ENCODE measurements around the gene BSN. TPM values are rescaled to one million over a fixed set of nuclear protein-coding genes. Genes with fewer than 3 reads are reported as not detected.
A peak's percentile ranks its signal among the peaks of the same experiment; 100 is the strongest.

The BSN gene
- polyA plus RNA-seq, 2 of the 4 experiments (the other 2 are of a cell fraction): 0.04 to 0.08 TPM

DNA sequence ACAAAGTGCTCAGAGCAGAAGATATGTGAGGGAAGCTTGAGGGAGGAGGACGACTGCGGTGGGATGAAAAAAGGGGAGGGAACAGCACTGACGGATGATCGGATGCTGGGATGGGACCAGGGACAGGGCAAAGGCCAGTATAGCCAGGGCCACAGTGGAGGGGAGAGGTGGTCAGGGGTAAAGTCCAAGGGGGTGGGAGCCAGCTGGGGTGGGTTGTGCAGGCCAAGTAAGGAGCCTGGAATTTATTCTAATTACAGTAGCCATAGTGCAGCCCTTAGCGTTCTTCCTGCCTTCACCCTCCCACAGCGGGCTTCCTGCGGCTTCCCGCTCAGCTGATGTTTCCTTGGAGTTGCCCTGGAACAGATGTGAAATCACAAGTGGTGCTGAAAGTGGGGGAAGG is 112.3 kb downstream of the BSN start:
- DNase-seq (ENCODE audit: low read depth in 1 of 2, low spot score in 1 of 2) (no peak), ATAC-seq (no peak), FAIRE-seq (no peak)
- Histone ChIP-seq H3K9me3 (no peaks in the 10 kb centered on the region), H3K4me2 (no peak overlapping the region), H3K4me1 (peaks cover 21% of the 10 kb centered on the region), H3K27ac (no peak overlapping the region), H3K4me3 (no peak overlapping the region)
- no peak for TF ChIP-seq FOSB (CRISPR knock-in tag; IDR thresholded peaks at IDR 0.05)
- TF ChIP-seq RCOR1 (IDR thresholded peaks at IDR 0.05; ENCODE audit: low read depth, low read length): no peak
- no peak for TF ChIP-seq HOXA7 (CRISPR knock-in tag; IDR thresholded peaks at IDR 0.05)
- TF ChIP-seq TP53 (CRISPR knock-in tag; IDR thresholded peaks at IDR 0.05): no peak
- no peak for TF ChIP-seq FOSL2 (IDR thresholded peaks at IDR 0.05)
- no peak for TF ChIP-seq FOSL2 (CRISPR knock-in tag; IDR thresholded peaks at IDR 0.05)
- TF ChIP-seq CBX2 (IDR thresholded peaks at IDR 0.05; ENCODE audit: borderline replicate concordance, low read depth): no peak
- TF ChIP-seq CBX8 (IDR thresholded peaks at IDR 0.05): no peak
- no peak for TF ChIP-seq NR3C1 (IDR thresholded peaks at IDR 0.05)
- no peak for TF ChIP-seq HEYL (CRISPR knock-in tag; IDR thresholded peaks at IDR 0.05)
- TF ChIP-seq MAZ (IDR thresholded peaks at IDR 0.05; ENCODE audit: borderline replicate concordance, low read depth, low read length): no peak
- no peak for TF ChIP-seq SREBF2 (IDR thresholded peaks at IDR 0.05)
- WGBS (ENCODE audit: missing lambda C conversion rate): 85% methylated on average over 8 of the region's 8 CpGs
- CTCF ChIA-PET: interaction anchor here (0.7 to 2.9 kb wide), 3 partner anchors 13 to 249 kb away, joined by 3 to 26 read pairs (median 3); no protein-coding TSS in a partner anchor
- POLR2A ChIA-PET: no interaction called here

DNA sequence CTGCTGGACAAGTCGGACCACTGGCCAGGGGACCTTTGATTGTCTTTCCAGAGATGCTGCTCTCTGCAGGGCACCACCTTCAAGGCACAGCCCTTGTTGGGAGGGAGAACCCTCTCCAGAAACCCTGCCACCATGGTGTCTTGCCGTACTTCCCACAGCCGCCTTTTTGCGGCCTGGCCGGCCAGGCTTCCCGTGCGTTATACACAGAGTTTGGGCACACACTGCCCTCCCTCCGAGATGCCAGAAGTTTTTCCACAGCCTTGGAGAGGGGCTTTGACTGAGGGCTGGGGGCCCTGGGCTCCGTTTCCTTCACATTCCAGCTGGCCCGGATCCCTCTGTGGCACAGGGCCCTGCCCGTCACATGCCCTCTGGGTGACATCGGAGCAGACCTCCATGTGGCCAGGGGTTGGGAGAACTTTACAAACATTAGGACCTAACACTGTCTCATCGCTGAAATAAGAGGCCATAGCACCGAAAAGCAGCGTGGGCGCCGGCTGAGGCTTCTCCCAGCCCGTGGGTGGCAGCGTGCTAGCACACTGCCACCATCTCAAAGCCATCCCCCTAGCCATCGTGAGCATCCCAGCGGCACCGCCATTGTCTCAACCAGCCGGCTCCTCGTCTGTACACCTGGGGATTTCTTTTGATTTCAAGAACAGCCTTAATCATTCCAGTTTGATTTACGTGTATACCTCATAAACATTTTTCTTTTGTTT is 113.6 kb downstream of the BSN start:
- peaks cover 26% of the 10 kb centered on the region for H3K4me1 ChIP-seq
- H3K27ac ChIP-seq: peak overlapping the region; percentile 27 to 67; a peak in 2 of 6 replicates
- H3K9me3 ChIP-seq: no peaks in the 10 kb centered on the region
- CTCF ChIA-PET: interaction anchor here (1.0 kb wide), 1 partner anchor 131 kb away, joined by 3 read pairs; no protein-coding TSS in a partner anchor
- H3K4me2 ChIP-seq: peak overlapping the region; percentile 70
- WGBS (ENCODE audit: missing lambda C conversion rate): 82% methylated on average over 18 of the region's 25 CpGs
- H3K4me3 ChIP-seq: no peak overlapping the region
- DNase-seq (ENCODE audit: low read depth in 1 of 2, low spot score in 1 of 2) (no peak), FAIRE-seq (no peak), ATAC-seq (no peak)
- POLR2A ChIA-PET: no interaction called here
- TF ChIP-seq ZC3H11A (IDR thresholded peaks at IDR 0.05): no peak
- TF ChIP-seq, protein P1, sequence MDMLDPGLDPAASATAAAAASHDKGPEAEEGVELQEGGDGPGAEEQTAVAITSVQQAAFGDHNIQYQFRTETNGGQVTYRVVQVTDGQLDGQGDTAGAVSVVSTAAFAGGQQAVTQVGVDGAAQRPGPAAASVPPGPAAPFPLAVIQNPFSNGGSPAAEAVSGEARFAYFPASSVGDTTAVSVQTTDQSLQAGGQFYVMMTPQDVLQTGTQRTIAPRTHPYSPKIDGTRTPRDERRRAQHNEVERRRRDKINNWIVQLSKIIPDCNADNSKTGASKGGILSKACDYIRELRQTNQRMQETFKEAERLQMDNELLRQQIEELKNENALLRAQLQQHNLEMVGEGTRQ (IDR thresholded peaks at IDR 0.05): no peak
- TF ChIP-seq, protein P2, sequence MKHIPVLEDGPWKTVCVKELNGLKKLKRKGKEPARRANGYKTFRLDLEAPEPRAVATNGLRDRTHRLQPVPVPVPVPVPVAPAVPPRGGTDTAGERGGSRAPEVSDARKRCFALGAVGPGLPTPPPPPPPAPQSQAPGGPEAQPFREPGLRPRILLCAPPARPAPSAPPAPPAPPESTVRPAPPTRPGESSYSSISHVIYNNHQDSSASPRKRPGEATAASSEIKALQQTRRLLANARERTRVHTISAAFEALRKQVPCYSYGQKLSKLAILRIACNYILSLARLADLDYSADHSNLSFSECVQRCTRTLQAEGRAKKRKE (CRISPR knock-in tag; IDR thresholded peaks at IDR 0.05; ENCODE audit: low read depth): no peak

DNA sequence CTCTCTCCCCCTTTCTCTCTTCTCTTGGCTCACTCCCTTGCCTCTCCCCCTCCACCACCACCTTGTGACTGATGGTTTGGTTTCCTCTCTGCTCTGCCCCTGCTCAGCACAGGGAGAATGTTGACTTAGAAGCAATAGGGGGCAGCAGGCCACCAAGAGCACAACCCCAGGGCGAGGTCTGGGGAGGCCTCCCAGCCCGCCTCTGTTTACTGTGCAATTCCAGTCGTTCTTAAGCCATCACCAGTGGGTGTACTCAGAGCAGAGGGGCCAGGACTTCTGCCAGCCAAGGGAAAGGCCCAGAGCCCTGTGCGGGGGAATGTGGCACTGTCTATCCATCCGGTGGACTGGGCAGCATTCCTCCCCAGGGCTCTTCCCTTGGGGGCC is 114.1 kb downstream of the BSN start:
- Histone ChIP-seq H3K9me3 (no peaks in the 10 kb centered on the region), H3K27ac (peak overlapping the region in 1 of 2 experiments; percentile 67; a peak in 3 of 6 replicates), H3K4me3 (0 out of 3 replicates have a peak overlapping the region, but pooled peaks have one; percentile 13), H3K4me2 (peak overlapping the region; percentile 70), H3K4me1 (peaks cover 26% of the 10 kb centered on the region)
- 0% methylated on average over 2 of the region's 5 CpGs for WGBS (ENCODE audit: missing lambda C conversion rate)
- FAIRE-seq: no peak
- peak; percentile 21 to 50 for DNase-seq (ENCODE audit: low read depth in 1 of 2, low spot score in 1 of 2)
- ATAC-seq: peak in 1 of 2 experiments; percentile 43; a peak in 3 of 6 replicates
- ChIA-PET CTCF (interaction anchor here (1.0 to 5.4 kb wide), 2 partner anchors 130 to 131 kb away, joined by 3 to 210 read pairs; no protein-coding TSS in a partner anchor), POLR2A (no interaction called here)
- TF ChIP-seq FOSB (CRISPR knock-in tag; IDR thresholded peaks at IDR 0.05): no peak
- TF ChIP-seq KDM1A (IDR thresholded peaks at IDR 0.05; ENCODE audit: low read depth): no peak
- TF ChIP-seq, protein P3, sequence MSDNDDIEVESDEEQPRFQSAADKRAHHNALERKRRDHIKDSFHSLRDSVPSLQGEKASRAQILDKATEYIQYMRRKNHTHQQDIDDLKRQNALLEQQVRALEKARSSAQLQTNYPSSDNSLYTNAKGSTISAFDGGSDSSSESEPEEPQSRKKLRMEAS (IDR thresholded peaks at IDR 0.05): no peak
- no peak for TF ChIP-seq CHD2 (IDR thresholded peaks at IDR 0.05; ENCODE audit: low read length, partially characterized antibody)
- no peak for TF ChIP-seq JUNB (IDR thresholded peaks at IDR 0.05)
- TF ChIP-seq, protein P1 (IDR thresholded peaks at IDR 0.05): no peak
- no peak for TF ChIP-seq HOXB13 (CRISPR knock-in tag; IDR thresholded peaks at IDR 0.05; ENCODE audit: low read depth)
- no peak for TF ChIP-seq EHF (CRISPR knock-in tag; IDR thresholded peaks at IDR 0.05)
- no peak for TF ChIP-seq JUN (IDR thresholded peaks at IDR 0.05)
- TF ChIP-seq CEBPB (IDR thresholded peaks at IDR 0.05): no peak
- TF ChIP-seq, protein P4, sequence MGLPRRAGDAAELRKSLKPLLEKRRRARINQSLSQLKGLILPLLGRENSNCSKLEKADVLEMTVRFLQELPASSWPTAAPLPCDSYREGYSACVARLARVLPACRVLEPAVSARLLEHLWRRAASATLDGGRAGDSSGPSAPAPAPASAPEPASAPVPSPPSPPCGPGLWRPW (IDR thresholded peaks at IDR 0.05): no peak
- TF ChIP-seq, protein P5, sequence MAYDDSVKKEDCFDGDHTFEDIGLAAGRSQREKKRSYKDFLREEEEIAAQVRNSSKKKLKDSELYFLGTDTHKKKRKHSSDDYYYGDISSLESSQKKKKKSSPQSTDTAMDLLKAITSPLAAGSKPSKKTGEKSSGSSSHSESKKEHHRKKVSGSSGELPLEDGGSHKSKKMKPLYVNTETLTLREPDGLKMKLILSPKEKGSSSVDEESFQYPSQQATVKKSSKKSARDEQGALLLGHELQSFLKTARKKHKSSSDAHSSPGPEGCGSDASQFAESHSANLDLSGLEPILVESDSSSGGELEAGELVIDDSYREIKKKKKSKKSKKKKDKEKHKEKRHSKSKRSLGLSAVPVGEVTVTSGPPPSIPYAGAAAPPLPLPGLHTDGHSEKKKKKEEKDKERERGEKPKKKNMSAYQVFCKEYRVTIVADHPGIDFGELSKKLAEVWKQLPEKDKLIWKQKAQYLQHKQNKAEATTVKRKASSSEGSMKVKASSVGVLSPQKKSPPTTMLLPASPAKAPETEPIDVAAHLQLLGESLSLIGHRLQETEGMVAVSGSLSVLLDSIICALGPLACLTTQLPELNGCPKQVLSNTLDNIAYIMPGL (CRISPR knock-in tag; IDR thresholded peaks at IDR 0.05; ENCODE audit: borderline replicate concordance): no peak
